ENCODE results near the gene CD81. TPM values are rescaled to one million over a fixed set of nuclear protein-coding genes. Genes with fewer than 3 reads are reported as not detected.

Gene CD81
- total RNA-seq, 1 experiment from 2014 or later: 237 TPM

DNA sequence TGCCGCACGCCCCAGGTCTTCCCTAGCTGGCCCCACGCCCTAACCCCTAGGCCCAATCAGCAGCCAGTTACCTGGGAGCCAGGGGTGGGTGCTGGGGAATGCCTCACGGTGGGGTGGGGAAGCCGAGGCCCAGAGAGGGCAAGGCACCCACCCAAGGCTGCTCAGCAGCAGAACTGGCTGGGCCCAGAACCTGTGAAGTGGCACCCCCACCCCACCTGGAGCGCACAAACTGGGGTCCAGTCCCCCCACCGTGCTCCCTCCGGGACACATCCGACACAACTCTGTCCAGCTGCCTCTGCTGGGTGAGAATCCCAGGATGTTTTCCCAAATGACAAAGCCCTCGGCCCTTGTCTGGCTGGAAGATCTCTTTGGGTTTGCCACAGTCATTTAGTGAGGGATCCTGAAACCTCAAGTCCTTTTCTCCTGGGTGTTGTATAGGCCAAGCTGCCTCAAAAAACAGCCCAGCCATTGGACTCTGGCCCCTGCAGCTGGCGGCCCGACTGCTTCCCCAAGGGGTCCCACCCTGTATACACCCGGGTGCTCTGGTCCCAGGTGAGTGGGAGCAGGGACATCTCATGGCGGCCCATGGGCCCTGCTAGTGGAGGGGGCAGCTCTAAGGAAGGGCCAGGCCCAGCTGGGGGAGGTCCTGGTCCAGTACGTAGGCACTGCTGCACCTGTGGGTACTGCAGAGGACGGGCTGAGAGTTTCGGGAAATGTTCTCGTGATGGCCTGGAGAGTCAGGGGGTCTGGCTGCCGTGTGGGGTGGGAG lies 44.3 kb downstream of the CD81 start:
- Mint-ChIP-seq H3K36me3 (no peaks in the 10 kb centered on the region), H3K27ac (no peak overlapping the region), H3K4me3 (no peak overlapping the region), H3K27me3 (ENCODE audit: low read depth) (peaks cover 4% of the 10 kb centered on the region), H3K4me1 (no peaks in the 10 kb centered on the region), H3K9me3 (no peaks in the 10 kb centered on the region)
- no peak for ATAC-seq
- TF ChIP-seq, protein P1, sequence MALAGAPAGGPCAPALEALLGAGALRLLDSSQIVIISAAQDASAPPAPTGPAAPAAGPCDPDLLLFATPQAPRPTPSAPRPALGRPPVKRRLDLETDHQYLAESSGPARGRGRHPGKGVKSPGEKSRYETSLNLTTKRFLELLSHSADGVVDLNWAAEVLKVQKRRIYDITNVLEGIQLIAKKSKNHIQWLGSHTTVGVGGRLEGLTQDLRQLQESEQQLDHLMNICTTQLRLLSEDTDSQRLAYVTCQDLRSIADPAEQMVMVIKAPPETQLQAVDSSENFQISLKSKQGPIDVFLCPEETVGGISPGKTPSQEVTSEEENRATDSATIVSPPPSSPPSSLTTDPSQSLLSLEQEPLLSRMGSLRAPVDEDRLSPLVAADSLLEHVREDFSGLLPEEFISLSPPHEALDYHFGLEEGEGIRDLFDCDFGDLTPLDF (CRISPR knock-in tag; IDR thresholded peaks at IDR 0.05): no peak
- no peak for TF ChIP-seq RELA (CRISPR knock-in tag; IDR thresholded peaks at IDR 0.05; ENCODE audit: borderline replicate concordance)
- TF ChIP-seq ZNF121 (CRISPR knock-in tag; IDR thresholded peaks at IDR 0.05): no peak
- no peak for TF ChIP-seq IRF2 (CRISPR knock-in tag; IDR thresholded peaks at IDR 0.05; ENCODE audit: borderline replicate concordance, low read depth)
- TF ChIP-seq, protein P2, sequence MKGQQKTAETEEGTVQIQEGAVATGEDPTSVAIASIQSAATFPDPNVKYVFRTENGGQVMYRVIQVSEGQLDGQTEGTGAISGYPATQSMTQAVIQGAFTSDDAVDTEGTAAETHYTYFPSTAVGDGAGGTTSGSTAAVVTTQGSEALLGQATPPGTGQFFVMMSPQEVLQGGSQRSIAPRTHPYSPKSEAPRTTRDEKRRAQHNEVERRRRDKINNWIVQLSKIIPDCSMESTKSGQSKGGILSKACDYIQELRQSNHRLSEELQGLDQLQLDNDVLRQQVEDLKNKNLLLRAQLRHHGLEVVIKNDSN (CRISPR knock-in tag; IDR thresholded peaks at IDR 0.05): no peak
- TF ChIP-seq, protein P3, sequence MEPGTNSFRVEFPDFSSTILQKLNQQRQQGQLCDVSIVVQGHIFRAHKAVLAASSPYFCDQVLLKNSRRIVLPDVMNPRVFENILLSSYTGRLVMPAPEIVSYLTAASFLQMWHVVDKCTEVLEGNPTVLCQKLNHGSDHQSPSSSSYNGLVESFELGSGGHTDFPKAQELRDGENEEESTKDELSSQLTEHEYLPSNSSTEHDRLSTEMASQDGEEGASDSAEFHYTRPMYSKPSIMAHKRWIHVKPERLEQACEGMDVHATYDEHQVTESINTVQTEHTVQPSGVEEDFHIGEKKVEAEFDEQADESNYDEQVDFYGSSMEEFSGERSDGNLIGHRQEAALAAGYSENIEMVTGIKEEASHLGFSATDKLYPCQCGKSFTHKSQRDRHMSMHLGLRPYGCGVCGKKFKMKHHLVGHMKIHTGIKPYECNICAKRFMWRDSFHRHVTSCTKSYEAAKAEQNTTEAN (CRISPR knock-in tag; IDR thresholded peaks at IDR 0.05): no peak
- TF ChIP-seq, protein P4, sequence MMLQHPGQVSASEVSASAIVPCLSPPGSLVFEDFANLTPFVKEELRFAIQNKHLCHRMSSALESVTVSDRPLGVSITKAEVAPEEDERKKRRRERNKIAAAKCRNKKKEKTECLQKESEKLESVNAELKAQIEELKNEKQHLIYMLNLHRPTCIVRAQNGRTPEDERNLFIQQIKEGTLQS (CRISPR knock-in tag; conservative IDR thresholded peaks at IDR 0.05): no peak
- DNase-seq (ENCODE audit: low spot score): no peak
- ChIA-PET POLR2A (interaction anchor here (1.7 kb wide), 1 partner anchor 117 kb away, joined by 4 read pairs; no protein-coding TSS in a partner anchor), CTCF (interaction anchor here (0.6 to 7.6 kb wide), 44 partner anchors 11 to 769 kb away, joined by 3 to 398 read pairs (median 5); partner anchors contain the start of genes C11orf21, CD81, TSPAN32 and TSSC4)

DNA sequence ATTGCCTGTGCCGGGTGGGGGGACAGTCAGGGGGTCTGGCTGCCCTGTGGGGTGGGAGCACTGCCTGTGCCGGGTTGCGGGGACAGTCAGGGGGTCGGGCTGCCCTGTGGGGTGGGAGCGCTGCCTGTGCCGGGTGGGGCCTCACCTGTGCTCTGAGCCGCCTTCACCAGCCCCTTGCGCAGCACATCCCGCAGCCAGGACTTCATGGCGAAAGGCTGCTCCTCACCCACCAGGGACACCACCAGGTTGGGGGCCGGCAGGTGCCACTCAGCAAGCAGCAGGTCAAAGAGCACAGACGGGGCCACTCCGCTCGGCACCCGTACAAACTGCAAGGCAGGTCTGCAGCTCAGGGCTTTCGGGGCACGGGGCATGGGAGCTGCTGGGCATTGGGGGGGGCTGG lies 44.9 kb downstream of the CD81 start:
- POLR2A ChIA-PET: no interaction called here
- Mint-ChIP-seq H3K27ac (no peak overlapping the region), H3K4me1 (no peaks in the 10 kb centered on the region), H3K36me3 (no peaks in the 10 kb centered on the region), H3K4me3 (no peak overlapping the region), H3K27me3 (ENCODE audit: low read depth) (peaks cover 4% of the 10 kb centered on the region), H3K9me3 (no peaks in the 10 kb centered on the region)
- no peak for ATAC-seq
- CTCF ChIA-PET: interaction anchor here (1.6 to 7.6 kb wide), 6 partner anchors 13 to 769 kb away, joined by 4 to 398 read pairs (median 52); partner anchors contain the start of genes C11orf21, TSPAN32 and TSSC4
- no peak for DNase-seq (ENCODE audit: low spot score)
- no peak for TF ChIP-seq NR1H2 (CRISPR knock-in tag; IDR thresholded peaks at IDR 0.05)
- TF ChIP-seq, protein P5, sequence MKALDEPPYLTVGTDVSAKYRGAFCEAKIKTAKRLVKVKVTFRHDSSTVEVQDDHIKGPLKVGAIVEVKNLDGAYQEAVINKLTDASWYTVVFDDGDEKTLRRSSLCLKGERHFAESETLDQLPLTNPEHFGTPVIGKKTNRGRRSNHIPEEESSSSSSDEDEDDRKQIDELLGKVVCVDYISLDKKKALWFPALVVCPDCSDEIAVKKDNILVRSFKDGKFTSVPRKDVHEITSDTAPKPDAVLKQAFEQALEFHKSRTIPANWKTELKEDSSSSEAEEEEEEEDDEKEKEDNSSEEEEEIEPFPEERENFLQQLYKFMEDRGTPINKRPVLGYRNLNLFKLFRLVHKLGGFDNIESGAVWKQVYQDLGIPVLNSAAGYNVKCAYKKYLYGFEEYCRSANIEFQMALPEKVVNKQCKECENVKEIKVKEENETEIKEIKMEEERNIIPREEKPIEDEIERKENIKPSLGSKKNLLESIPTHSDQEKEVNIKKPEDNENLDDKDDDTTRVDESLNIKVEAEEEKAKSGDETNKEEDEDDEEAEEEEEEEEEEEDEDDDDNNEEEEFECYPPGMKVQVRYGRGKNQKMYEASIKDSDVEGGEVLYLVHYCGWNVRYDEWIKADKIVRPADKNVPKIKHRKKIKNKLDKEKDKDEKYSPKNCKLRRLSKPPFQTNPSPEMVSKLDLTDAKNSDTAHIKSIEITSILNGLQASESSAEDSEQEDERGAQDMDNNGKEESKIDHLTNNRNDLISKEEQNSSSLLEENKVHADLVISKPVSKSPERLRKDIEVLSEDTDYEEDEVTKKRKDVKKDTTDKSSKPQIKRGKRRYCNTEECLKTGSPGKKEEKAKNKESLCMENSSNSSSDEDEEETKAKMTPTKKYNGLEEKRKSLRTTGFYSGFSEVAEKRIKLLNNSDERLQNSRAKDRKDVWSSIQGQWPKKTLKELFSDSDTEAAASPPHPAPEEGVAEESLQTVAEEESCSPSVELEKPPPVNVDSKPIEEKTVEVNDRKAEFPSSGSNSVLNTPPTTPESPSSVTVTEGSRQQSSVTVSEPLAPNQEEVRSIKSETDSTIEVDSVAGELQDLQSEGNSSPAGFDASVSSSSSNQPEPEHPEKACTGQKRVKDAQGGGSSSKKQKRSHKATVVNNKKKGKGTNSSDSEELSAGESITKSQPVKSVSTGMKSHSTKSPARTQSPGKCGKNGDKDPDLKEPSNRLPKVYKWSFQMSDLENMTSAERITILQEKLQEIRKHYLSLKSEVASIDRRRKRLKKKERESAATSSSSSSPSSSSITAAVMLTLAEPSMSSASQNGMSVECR (CRISPR knock-in tag; IDR thresholded peaks at IDR 0.05; ENCODE audit: borderline replicate concordance): no peak
- TF ChIP-seq, protein P6, sequence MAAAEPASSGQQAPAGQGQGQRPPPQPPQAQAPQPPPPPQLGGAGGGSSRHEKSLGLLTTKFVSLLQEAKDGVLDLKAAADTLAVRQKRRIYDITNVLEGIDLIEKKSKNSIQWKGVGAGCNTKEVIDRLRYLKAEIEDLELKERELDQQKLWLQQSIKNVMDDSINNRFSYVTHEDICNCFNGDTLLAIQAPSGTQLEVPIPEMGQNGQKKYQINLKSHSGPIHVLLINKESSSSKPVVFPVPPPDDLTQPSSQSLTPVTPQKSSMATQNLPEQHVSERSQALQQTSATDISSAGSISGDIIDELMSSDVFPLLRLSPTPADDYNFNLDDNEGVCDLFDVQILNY (CRISPR knock-in tag; IDR thresholded peaks at IDR 0.05): no peak
- no peak for TF ChIP-seq GTF2I (CRISPR knock-in tag; conservative IDR thresholded peaks at IDR 0.05)
- TF ChIP-seq FOXP1 (CRISPR knock-in tag; IDR thresholded peaks at IDR 0.05; ENCODE audit: borderline replicate concordance): no peak
- TF ChIP-seq, protein P2 (CRISPR knock-in tag; IDR thresholded peaks at IDR 0.05): no peak
- no peak for TF ChIP-seq NFATC4 (CRISPR knock-in tag; IDR thresholded peaks at IDR 0.05)
- no peak for TF ChIP-seq JUN (CRISPR knock-in tag; IDR thresholded peaks at IDR 0.05)
- TF ChIP-seq, protein P7, sequence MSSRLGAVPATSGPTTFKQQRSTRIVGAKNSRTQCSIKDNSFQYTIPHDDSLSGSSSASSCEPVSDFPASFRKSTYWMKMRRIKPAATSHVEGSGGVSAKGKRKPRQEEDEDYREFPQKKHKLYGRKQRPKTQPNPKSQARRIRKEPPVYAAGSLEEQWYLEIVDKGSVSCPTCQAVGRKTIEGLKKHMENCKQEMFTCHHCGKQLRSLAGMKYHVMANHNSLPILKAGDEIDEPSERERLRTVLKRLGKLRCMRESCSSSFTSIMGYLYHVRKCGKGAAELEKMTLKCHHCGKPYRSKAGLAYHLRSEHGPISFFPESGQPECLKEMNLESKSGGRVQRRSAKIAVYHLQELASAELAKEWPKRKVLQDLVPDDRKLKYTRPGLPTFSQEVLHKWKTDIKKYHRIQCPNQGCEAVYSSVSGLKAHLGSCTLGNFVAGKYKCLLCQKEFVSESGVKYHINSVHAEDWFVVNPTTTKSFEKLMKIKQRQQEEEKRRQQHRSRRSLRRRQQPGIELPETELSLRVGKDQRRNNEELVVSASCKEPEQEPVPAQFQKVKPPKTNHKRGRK (CRISPR knock-in tag; IDR thresholded peaks at IDR 0.05; ENCODE audit: borderline replicate concordance): no peak
- no peak for TF ChIP-seq ZNF671 (CRISPR knock-in tag; IDR thresholded peaks at IDR 0.05)
- TF ChIP-seq NFYB (CRISPR knock-in tag; conservative IDR thresholded peaks at IDR 0.05; ENCODE audit: low read depth): no peak
- TF ChIP-seq, protein P8, sequence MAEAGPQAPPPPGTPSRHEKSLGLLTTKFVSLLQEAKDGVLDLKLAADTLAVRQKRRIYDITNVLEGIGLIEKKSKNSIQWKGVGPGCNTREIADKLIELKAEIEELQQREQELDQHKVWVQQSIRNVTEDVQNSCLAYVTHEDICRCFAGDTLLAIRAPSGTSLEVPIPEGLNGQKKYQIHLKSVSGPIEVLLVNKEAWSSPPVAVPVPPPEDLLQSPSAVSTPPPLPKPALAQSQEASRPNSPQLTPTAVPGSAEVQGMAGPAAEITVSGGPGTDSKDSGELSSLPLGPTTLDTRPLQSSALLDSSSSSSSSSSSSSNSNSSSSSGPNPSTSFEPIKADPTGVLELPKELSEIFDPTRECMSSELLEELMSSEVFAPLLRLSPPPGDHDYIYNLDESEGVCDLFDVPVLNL (CRISPR knock-in tag; IDR thresholded peaks at IDR 0.05; ENCODE audit: borderline replicate concordance, low read depth): no peak

All from WTC11 (cell line).